AG04449 (cell line): ENCODE data around the gene CNTN5.

ENCODE experiments used
- CTCF ChIA-PET: fragments of 350-600 bp; formaldehyde crosslinking; extraction: SDS; loops from one replicate; lab custom pipeline; 2021; ENCODE audit warnings: antibody characterized with exemption; lab: Yijun Ruan, JAX
- POLR2A ChIA-PET: fragments of 400-600, 350-600 bp; formaldehyde crosslinking; extraction: SDS; loops from one replicate; lab custom pipeline; 2020; ENCODE audit warnings: antibody characterized with exemption, inconsistent platforms; lab: Yijun Ruan, JAX
- DNase-seq: peaks from one replicate; pipeline ENCODE4 v3.0.0-alpha.2; 2010; ENCODE audit warnings: low read depth, low spot score
- H3K4me3 ChIP-seq: 2 replicates; pipeline ENCODE4 v1.5.1; 2011; ENCODE audit warnings: low read depth, mild to moderate bottlenecking, control low read depth, low read length
- CTCF ChIP-seq: IDR thresholded peaks from one replicate; pipeline ENCODE4 v1.5.1; 2011; ENCODE audit warnings: mild to moderate bottlenecking, moderate library complexity, low read length, control low read depth, inconsistent platforms; ENCODE audit not compliant: insufficient read depth; ENCODE audit errors: missing control alignments

CNTN5 gene

GRCh38 chr11:100105255-100105981 lies 1084.7 kb downstream of the CNTN5 start:
- no peak overlapping the region for H3K4me3 ChIP-seq
- no peak for DNase-seq
- POLR2A ChIA-PET: no interaction called here
- no peak for TF ChIP-seq CTCF
- CTCF ChIA-PET: no interaction called here

GRCh38 chr11:100105982-100106358 lies 1085.2 kb downstream of the CNTN5 start:
- CTCF ChIA-PET: no interaction called here
- POLR2A ChIA-PET: no interaction called here
- TF ChIP-seq CTCF: no peak
- H3K4me3 ChIP-seq: no peak overlapping the region
- DNase-seq: no peak

GRCh38 chr11:100119176-100119575 lies 1098.4 kb downstream of the CNTN5 start:
- TF ChIP-seq CTCF: no peak
- no peak overlapping the region for H3K4me3 ChIP-seq
- CTCF ChIA-PET: no interaction called here

GRCh38 chr11:100133114-100133513 lies 1112.4 kb downstream of the CNTN5 start:
- H3K4me3 ChIP-seq: no peak overlapping the region
- ChIA-PET POLR2A (no interaction called here), CTCF (no interaction called here)
- no peak for DNase-seq
- TF ChIP-seq CTCF: no peak

More at GRCh38 chr11:100119176-100119575, 1098.4 kb downstream of the CNTN5 start:
- POLR2A ChIA-PET: no interaction called here
- DNase-seq: no peak

GRCh38 chr11:100141201-100141600 lies 1120.5 kb downstream of the CNTN5 start:
- ChIA-PET POLR2A (no interaction called here), CTCF (no interaction called here)
- no peak overlapping the region for H3K4me3 ChIP-seq
- DNase-seq: no peak
- no peak for TF ChIP-seq CTCF

GRCh38 chr11:100151944-100152343 lies 1131.2 kb downstream of the CNTN5 start:
- no peak for TF ChIP-seq CTCF
- ChIA-PET POLR2A (no interaction called here), CTCF (no interaction called here)
- no peak for DNase-seq
- no peak overlapping the region for H3K4me3 ChIP-seq
